GM19397 (cell line): ENCODE results near the gene CTBP2.

ENCODE experiments used
- ATAC-seq: cut with Tn5 transposase; IDR thresholded peaks from one replicate; pipeline ENCODE4 v1.9.1; 2021; ENCODE audit warnings: mild to moderate bottlenecking, moderate library complexity; ENCODE audit not compliant: unreplicated experiment

Gene CTBP2

GRCh38 chr10:125159932-125160855 is at the start of gene CTBP2:
Gene CTBP2 (minus strand): TSS chr10:125160563.
- ATAC-seq, result no peak

- no peak for ATAC-seq
Observed at GRCh38 chr10:125209591-125210355, 49.4 kb upstream of the CTBP2 start.

GRCh38 chr10:125208854-125209565 is 48.6 kb upstream of the CTBP2 start:
- ATAC-seq, result no peak

GRCh38 chr10:125206623-125207022 is 46.3 kb upstream of the CTBP2 start:
- ATAC-seq, result no peak

GRCh38 chr10:125205431-125205830 is 45.1 kb upstream of the CTBP2 start:
- no peak for ATAC-seq

- no peak for ATAC-seq
Observed at GRCh38 chr10:125204400-125204799, 44.0 kb upstream of the CTBP2 start.

GRCh38 chr10:125203186-125203800 is 42.9 kb upstream of the CTBP2 start:
- ATAC-seq, result no peak

GRCh38 chr10:125201791-125202622 is 41.6 kb upstream of the CTBP2 start:
- no peak for ATAC-seq

GRCh38 chr10:125201108-125201524 is 40.8 kb upstream of the CTBP2 start:
- ATAC-seq, result peak; percentile 80

GRCh38 chr10:125200396-125200795 is 40.0 kb upstream of the CTBP2 start:
- no peak for ATAC-seq

- ATAC-seq, result no peak
Observed at GRCh38 chr10:125199270-125199669, 38.9 kb upstream of the CTBP2 start.

GRCh38 chr10:125194814-125195213 is 34.5 kb upstream of the CTBP2 start:
- no peak for ATAC-seq

GRCh38 chr10:125193306-125193877 is 33.0 kb upstream of the CTBP2 start:
- no peak for ATAC-seq

- no peak for ATAC-seq
Observed at GRCh38 chr10:125192620-125193019, 32.3 kb upstream of the CTBP2 start.

GRCh38 chr10:125192005-125192404 is 31.6 kb upstream of the CTBP2 start:
- no peak for ATAC-seq

- ATAC-seq, result no peak
Observed at GRCh38 chr10:125190946-125191345, 30.6 kb upstream of the CTBP2 start.

GRCh38 chr10:125190414-125190813 is 30.1 kb upstream of the CTBP2 start:
- no peak for ATAC-seq

GRCh38 chr10:125189162-125189561 is 28.8 kb upstream of the CTBP2 start:
- no peak for ATAC-seq
